Calu3 (cell line): ENCODE data around the gene MGAT2. TPM values are rescaled to one million over a fixed set of nuclear protein-coding genes. Genes with fewer than 3 reads are reported as not detected.

Source experiments
- BruUV-seq: library from RNA; stranded (reverse); fragments of 400-500 nt; replicated peaks from 2 replicates; lab custom pipeline; 2021; lab: Mats Ljungman, UMichigan
- CTCF ChIA-PET: fragments of 300-600 bp; sonication (Branson Sonifier 250); formaldehyde crosslinking; loops from one replicate; lab custom pipeline; 2022; ENCODE audit warnings: antibody characterized with exemption; lab: Charles Lee
- DNase-seq: peaks from one replicate; pipeline ENCODE4 v3.0.0; 2022
- H3K27ac Mint-ChIP-seq: one replicate; pipeline ENCODE4 v1.8.0; 2022; ENCODE audit warnings: mixed read lengths; ENCODE audit not compliant: unreplicated experiment
- H3K27me3 Mint-ChIP-seq: one replicate; pipeline ENCODE4 v1.8.0; 2022; ENCODE audit warnings: mixed read lengths; ENCODE audit not compliant: unreplicated experiment
- H3K36me3 Mint-ChIP-seq: one replicate; pipeline ENCODE4 v1.8.0; 2022; ENCODE audit warnings: mild to moderate bottlenecking, moderate library complexity, mixed read lengths; ENCODE audit not compliant: insufficient read depth, unreplicated experiment
- H3K4me1 Mint-ChIP-seq: one replicate; pipeline ENCODE4 v1.8.0; 2022; ENCODE audit warnings: mild to moderate bottlenecking, low read depth, mixed read lengths; ENCODE audit not compliant: unreplicated experiment
- H3K4me3 Mint-ChIP-seq: one replicate; pipeline ENCODE4 v1.8.0; 2022; ENCODE audit warnings: mild to moderate bottlenecking, low read depth, moderate library complexity, mixed read lengths; ENCODE audit not compliant: unreplicated experiment
- H3K9me3 Mint-ChIP-seq: one replicate; pipeline ENCODE4 v1.8.0; 2022; ENCODE audit warnings: low read depth, mixed read lengths; ENCODE audit not compliant: unreplicated experiment
- intact Hi-C: fragments of 100-400 bp; cut with micrococcal nuclease; formaldehyde crosslinking; loops from one replicate; pipeline ENCODE4 v1.10.0; 2022; ENCODE audit not compliant: unreplicated experiment
- total RNA-seq: library from RNA; stranded (reverse); gene quantifications from 2 replicates; pipeline ENCODE4 v1.2.3, GENCODE V29; 2022
- TF ChIP-seq, protein P1 (sequence below): fragments of 200-600 bp; IDR thresholded peaks from one replicate; pipeline ENCODE4 v1.8.0; 2022; ENCODE audit warnings: antibody characterized with exemption; ENCODE audit not compliant: unreplicated experiment

MGAT2 gene
- total RNA-seq, 1 experiment from 2014 or later, result 39.3 TPM

DNA sequence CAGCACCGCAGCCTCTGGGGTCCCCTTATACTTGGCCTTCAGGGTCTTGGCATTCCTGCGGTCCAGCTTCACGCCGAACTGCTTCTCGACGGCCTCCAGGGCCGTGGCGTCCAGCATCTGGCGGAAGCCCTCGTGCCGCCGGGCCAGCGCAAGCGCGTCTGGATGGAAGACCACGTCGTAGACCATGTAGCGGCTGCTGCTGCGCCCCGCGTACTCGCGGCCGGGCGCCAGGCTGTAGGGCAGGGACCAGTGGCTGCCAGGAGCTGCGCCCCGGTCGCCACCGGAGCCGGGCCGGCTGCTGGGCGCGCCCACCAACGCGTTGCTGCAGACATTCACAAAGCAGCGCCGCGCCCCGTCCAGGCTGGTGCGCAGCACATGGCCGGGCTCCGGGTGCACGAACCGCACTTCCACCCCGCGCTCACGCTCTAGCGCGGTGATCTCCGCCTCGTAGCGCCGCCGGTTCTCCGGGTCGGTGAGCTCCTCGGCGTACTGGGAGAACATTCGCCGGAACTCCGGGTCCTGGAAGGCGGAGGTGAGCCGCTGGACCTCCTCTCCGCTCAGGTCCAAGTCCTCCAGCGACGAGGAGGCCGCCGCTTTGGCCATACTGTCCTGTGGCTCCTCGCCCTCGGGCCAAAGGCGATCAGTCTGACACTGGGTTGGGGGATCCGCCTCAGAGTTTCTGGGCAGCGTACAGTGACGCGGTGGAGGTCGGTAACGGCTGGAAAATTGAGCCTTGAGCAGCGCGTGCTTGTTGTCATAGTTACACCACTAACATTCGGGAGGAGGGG, 14.1 kb downstream of the MGAT2 start, which contains the start of gene DNAAF2:
DNAAF2 (minus strand) TSS at position 698 of the 788 bp plus-strand sequence; CDS start at position 603, 95 bp downstream.
- H3K36me3 Mint-ChIP-seq, result peaks cover 74% of the 10 kb centered on the region
- intact Hi-C loops, result loop anchor here (5.0 kb wide), 1 partner anchor 133 kb away; the partner anchor contains the start of gene KLHDC2
- H3K4me1 Mint-ChIP-seq, result peaks cover 20% of the 10 kb centered on the region
- H3K27ac Mint-ChIP-seq, result peak within 1 kb of the TSS; percentile 100
- peak within 1 kb of the TSS; percentile 97 for H3K4me3 Mint-ChIP-seq
- H3K27me3 Mint-ChIP-seq, result no peaks in the 10 kb centered on the region
- no peaks in the 10 kb centered on the region for H3K9me3 Mint-ChIP-seq
- TSS peak; percentile 9 for BruUV-seq
- TF ChIP-seq, protein P1, sequence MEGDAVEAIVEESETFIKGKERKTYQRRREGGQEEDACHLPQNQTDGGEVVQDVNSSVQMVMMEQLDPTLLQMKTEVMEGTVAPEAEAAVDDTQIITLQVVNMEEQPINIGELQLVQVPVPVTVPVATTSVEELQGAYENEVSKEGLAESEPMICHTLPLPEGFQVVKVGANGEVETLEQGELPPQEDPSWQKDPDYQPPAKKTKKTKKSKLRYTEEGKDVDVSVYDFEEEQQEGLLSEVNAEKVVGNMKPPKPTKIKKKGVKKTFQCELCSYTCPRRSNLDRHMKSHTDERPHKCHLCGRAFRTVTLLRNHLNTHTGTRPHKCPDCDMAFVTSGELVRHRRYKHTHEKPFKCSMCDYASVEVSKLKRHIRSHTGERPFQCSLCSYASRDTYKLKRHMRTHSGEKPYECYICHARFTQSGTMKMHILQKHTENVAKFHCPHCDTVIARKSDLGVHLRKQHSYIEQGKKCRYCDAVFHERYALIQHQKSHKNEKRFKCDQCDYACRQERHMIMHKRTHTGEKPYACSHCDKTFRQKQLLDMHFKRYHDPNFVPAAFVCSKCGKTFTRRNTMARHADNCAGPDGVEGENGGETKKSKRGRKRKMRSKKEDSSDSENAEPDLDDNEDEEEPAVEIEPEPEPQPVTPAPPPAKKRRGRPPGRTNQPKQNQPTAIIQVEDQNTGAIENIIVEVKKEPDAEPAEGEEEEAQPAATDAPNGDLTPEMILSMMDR, result no peak
- DNase-seq, result peak; percentile 63
- CTCF ChIA-PET, result interaction anchor here (0.9 to 2.6 kb wide), 8 partner anchors 11 to 227 kb away, joined by 3 to 27 read pairs (median 6); partner anchors contain the start of genes KLHDC1, KLHDC2, MGAT2 and NEMF

DNA sequence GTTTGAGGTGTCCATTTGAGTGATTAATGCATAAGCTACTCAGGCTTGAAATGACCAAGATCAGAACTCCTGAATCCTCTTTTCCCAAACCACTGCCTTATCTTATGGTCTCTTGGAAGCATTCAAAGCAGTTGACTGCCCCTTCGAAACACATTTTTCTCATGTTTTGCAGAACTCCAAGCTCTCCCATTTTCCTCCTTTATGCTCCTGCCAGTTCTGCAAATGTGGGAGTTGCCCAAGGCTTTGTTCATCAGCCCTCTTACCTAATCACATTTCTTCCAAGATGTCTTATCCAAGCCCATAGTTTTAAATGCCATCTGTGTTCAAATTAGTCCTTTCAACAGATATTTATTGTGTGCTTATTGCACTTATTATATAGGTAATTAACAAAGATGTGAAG, 16.3 kb downstream of the MGAT2 start:
- CTCF ChIA-PET, result no interaction called here
- peak overlapping the region; percentile 97 for H3K4me3 Mint-ChIP-seq
- peaks cover 23% of the 10 kb centered on the region for H3K4me1 Mint-ChIP-seq
- H3K36me3 Mint-ChIP-seq, result peaks cover 77% of the 10 kb centered on the region
- TF ChIP-seq, protein P1, result no peak
- H3K27me3 Mint-ChIP-seq, result no peaks in the 10 kb centered on the region
- H3K9me3 Mint-ChIP-seq, result no peaks in the 10 kb centered on the region
- peak overlapping the region; percentile 100 for H3K27ac Mint-ChIP-seq
- no peak for DNase-seq
- intact Hi-C loops, result no loop called here
- BruUV-seq, result no TSS peak

DNA sequence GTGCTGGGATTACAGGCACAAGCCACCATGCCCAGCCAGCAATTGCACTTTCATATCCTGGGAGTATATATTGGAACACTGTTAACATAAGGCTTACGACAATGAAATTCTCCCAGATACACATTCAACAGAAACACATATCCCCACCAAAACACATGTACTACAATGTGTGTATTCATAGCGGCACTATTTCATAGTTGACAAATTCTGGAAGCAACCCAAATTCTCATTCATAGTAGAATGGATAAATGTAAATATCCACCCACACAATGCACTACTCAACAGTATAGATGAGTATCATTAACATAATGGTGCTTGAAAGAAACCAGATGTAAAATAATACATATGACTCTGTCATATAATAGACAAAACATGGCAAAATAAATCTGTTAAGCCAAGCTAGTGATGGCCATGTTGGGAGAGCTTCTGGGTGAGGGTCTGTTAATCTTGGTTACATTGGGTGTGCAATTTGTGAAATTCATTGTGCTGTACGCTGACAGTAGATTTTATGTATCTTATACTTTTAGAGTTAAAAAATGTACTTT, 17.0 kb downstream of the MGAT2 start:
- H3K27ac Mint-ChIP-seq, result no peak overlapping the region
- H3K27me3 Mint-ChIP-seq, result no peaks in the 10 kb centered on the region
- BruUV-seq, result no TSS peak
- TF ChIP-seq, protein P1, result no peak
- H3K36me3 Mint-ChIP-seq, result peaks cover 75% of the 10 kb centered on the region
- peaks cover 30% of the 10 kb centered on the region for H3K4me1 Mint-ChIP-seq
- H3K4me3 Mint-ChIP-seq, result no peak overlapping the region
- CTCF ChIA-PET, result interaction anchor here (0.7 kb wide), 1 partner anchor 224 kb away, joined by 10 read pairs; no protein-coding TSS in a partner anchor
- intact Hi-C loops, result no loop called here
- H3K9me3 Mint-ChIP-seq, result no peaks in the 10 kb centered on the region
- no peak for DNase-seq

DNA sequence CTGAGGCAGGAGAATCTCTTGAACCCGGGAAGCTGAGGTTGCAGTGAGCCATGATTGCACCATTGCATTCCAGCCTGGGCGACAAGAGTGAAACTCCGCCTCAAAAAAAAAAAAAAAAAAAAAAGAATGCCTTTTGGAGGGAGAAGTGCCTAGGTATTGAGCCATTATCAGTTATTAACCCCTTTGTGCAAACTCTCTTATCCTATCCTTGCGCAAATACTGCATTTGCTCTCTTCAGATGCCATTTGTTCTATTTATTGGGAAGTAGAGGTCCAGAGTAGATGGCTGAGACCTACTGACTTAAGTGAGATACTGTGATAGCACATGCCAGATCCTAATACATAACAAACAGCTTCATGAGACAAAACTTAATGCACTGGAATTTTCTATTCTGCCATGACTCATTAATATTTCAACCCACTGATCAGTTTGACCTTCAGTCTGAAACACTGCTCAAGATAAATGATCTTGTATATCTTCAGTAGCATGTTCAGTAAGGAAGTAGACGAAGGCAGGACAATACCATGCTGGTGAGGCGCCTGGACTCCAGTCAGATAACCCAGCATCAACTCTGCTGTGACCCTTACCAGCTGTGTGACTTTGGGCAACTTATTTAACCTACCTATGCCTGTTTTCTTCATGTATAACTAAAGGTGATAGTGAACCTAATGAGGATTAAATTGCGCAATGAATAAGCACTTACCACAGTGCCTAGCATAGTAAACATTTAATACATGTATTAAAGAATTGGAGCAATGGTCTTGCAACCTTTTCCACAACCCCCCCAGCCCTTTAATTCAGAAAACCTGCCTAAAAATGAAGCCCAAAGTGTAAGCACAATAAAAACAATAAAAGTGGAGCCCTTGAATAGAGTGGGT, 20.2 kb downstream of the MGAT2 start:
- intact Hi-C loops, result no loop called here
- CTCF ChIA-PET, result no interaction called here
- H3K4me3 Mint-ChIP-seq, result no peak overlapping the region
- BruUV-seq, result no TSS peak
- peaks cover 32% of the 10 kb centered on the region for H3K4me1 Mint-ChIP-seq
- H3K36me3 Mint-ChIP-seq, result peaks cover 51% of the 10 kb centered on the region
- no peaks in the 10 kb centered on the region for H3K9me3 Mint-ChIP-seq
- no peaks in the 10 kb centered on the region for H3K27me3 Mint-ChIP-seq
- no peak for DNase-seq
- TF ChIP-seq, protein P1, result no peak
- no peak overlapping the region for H3K27ac Mint-ChIP-seq
